Dendritic cell treated with granulocyte-macrophage colony-stimulating factor and Interleukin-4, amounts not matched to agents 40 ng/mL and 50 ng/mL, for 4 days (primary cell): ENCODE measurements around the gene YIPF4.
"Not testable (repeated sequence)": the region's sequence is repeated elsewhere in the genome, so short reads cannot be mapped to it uniquely, and the experiment has no call there.

Source experiments
- H3K27ac Mint-ChIP-seq: one replicate; pipeline ENCODE4 v1.8.0; 2022; ENCODE audit warnings: mild to moderate bottlenecking, mixed read lengths
- H3K27me3 Mint-ChIP-seq: one replicate; pipeline ENCODE4 v1.8.0; 2022; ENCODE audit warnings: mild to moderate bottlenecking, mixed read lengths
- H3K36me3 Mint-ChIP-seq: one replicate; pipeline ENCODE4 v1.8.0; 2022; ENCODE audit warnings: low read depth, mixed read lengths
- H3K4me1 Mint-ChIP-seq: one replicate; pipeline ENCODE4 v1.8.0; 2022; ENCODE audit warnings: low read depth, mixed read lengths
- H3K4me3 Mint-ChIP-seq: one replicate; pipeline ENCODE4 v1.8.0; 2022; ENCODE audit warnings: mild to moderate bottlenecking, moderate library complexity, mixed read lengths
- H3K9me3 Mint-ChIP-seq: one replicate; pipeline ENCODE4 v1.8.0; 2022; ENCODE audit warnings: mixed read lengths
- intact Hi-C: fragments of 100-400 bp; cut with micrococcal nuclease; formaldehyde crosslinking; loops from one replicate; pipeline ENCODE4 v1.15.0; 2022

YIPF4 gene

DNA sequence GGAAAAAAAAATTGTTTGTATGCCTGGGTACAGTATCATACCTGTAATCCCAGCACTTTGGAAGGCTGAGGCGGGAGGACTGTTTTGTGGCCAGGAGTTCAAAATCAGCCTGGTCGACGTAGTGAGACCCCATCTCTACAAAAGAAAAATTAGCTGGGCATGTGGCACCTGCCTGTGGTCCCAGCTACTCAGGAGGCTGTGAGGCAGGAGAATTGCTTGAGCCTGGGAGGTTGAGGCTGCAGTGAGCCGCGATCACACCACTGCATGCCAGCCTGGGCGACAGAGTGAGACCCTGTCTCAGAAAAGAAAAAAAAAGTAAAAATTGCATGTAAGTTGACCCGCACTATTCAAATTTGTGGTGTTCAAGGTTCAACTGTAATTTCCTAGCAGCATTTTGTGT lies 32.9 kb downstream of the YIPF4 start:
- Mint-ChIP-seq H3K9me3 (no peaks in the 10 kb centered on the region), H3K27ac (no peak overlapping the region), H3K27me3 (no peaks in the 10 kb centered on the region), H3K4me1 (no peaks in the 10 kb centered on the region), H3K4me3 (no peak overlapping the region), H3K36me3 (peaks cover 28% of the 10 kb centered on the region)
- intact Hi-C loops, result no loop called here

DNA sequence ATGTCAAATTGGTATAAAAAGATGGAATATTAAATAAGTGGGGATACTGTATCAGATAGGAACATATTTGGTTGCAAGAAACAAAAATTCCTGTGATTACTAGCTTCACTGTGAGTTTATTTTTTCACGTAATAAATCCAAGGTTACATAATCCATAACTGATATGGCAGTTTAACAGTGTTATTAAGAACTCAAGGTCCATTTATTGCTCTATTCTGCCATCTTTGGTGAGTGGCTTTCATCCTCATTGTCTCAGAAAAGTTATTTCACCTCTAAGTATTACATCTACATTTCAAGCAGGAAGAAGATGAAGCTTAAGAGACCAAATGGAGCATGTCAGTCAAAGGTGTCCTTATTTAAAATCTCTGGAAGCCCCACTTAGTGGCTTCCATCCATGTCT lies 37.2 kb downstream of the YIPF4 start:
- Mint-ChIP-seq H3K9me3 (no peaks in the 10 kb centered on the region), H3K4me1 (no peaks in the 10 kb centered on the region), H3K27ac (no peak overlapping the region), H3K36me3 (peaks cover 28% of the 10 kb centered on the region), H3K4me3 (no peak overlapping the region), H3K27me3 (no peaks in the 10 kb centered on the region)
- intact Hi-C loops, result no loop called here

DNA sequence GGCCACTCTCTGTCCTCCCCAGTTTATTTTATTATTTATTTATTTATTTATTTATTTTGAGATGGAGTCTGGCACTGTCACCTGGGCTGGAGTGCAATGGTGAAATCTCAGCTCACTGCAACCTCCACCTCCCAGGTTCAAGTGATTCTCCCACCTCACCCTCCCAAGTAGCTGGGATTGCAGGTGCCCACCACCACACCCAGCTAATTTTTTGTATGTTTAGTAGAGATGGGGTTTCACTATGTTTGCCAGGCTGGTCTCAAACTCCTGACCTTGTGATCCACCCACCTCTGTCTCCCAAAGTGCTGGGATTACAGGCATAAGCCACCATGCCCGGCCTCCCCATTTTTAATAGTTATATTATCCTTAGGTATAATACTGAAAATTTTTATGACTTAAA lies 51.0 kb downstream of the YIPF4 start:
- H3K9me3 Mint-ChIP-seq, H3K27me3 Mint-ChIP-seq, H3K4me1 Mint-ChIP-seq, intact Hi-C loops, H3K27ac Mint-ChIP-seq, H3K4me3 Mint-ChIP-seq: not testable (repeated sequence)
- peaks cover 25% of the 10 kb centered on the region for H3K36me3 Mint-ChIP-seq

DNA sequence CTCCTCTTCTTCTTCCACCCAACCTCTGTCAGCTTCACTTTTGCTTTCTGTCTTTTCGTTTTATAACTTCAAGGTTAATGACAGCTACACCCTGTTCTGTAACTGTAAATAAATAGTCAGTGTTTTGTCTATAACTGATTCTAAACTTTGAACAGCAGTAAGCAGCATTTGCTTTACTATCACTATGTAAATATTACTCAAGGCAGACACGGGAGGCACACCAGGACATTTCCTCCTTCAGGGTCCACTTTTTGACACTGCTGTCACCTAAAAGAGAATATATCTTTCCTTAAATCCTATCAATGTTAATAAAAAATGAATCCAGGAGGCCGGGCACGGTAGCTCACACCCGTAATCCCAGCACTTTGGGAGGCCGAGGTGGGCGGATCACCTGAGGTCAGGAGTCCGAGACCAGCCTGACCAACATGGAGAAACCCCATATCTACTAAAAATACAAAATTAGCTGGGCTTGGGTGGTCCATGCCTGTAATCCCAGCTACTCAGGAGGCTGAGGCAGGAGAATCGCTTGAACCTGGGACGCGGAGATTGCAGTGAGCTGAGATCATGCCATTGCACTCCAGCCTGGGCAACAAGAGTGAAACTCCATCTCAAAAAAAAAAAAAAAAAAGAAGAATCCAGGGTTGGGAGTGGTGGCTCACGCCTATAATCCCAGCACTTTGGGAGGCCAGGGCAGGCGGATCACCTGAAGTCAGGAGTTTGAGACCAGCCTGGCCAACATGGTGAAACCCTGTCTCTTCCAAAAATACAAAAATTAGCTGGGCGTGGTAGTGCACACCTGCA lies 51.7 kb downstream of the YIPF4 start:
- peaks cover 25% of the 10 kb centered on the region for H3K36me3 Mint-ChIP-seq
- H3K27ac Mint-ChIP-seq, intact Hi-C loops, H3K4me3 Mint-ChIP-seq, H3K27me3 Mint-ChIP-seq, H3K9me3 Mint-ChIP-seq, H3K4me1 Mint-ChIP-seq: not testable (repeated sequence)

DNA sequence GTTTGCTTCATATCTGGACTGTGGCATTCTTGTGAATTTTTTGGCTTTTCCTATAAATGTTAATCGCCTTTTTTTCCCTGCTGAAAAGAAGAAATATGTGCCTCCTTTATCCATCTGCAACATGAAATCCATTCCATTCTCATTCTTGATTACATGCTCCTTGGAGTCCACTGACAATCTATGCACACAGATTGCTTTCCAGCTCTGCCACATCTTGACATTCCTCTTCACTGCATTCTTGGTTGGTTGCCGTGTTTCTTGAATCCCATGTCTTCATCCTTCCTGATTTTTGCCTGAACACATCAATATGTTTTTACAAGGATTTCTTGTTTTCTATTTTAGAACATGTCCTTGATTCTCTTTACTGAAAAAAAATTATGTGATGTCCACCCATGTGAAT lies 52.4 kb downstream of the YIPF4 start:
- H3K27me3 Mint-ChIP-seq, result no peaks in the 10 kb centered on the region
- peaks cover 25% of the 10 kb centered on the region for H3K36me3 Mint-ChIP-seq
- intact Hi-C loops, result no loop called here
- no peaks in the 10 kb centered on the region for H3K9me3 Mint-ChIP-seq
- H3K4me1 Mint-ChIP-seq, result no peaks in the 10 kb centered on the region
- H3K27ac Mint-ChIP-seq, result no peak overlapping the region
- no peak overlapping the region for H3K4me3 Mint-ChIP-seq

DNA sequence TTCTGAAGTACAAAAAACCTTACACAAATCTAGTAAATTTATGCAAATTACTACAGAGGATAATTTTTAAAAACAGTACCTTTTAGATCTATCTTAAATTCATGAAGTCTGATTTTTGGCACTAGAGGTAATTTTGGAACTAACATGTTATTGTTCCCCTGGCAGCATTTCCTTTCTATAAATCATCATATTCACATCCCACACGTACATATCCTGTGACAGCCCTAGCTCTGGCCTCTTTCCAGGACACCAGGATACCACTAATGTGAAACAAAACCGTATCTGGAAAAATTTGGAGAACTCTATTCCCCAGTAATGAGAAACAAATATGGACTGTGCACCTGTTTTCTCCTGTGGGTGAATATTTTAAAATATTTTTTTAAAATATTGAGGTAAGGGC lies 65.1 kb downstream of the YIPF4 start:
- intact Hi-C loops, result no loop called here
- no peak overlapping the region for H3K27ac Mint-ChIP-seq
- no peaks in the 10 kb centered on the region for H3K4me1 Mint-ChIP-seq
- H3K9me3 Mint-ChIP-seq, result no peaks in the 10 kb centered on the region
- H3K4me3 Mint-ChIP-seq, result no peak overlapping the region
- H3K27me3 Mint-ChIP-seq, result no peaks in the 10 kb centered on the region
- peaks cover 13% of the 10 kb centered on the region for H3K36me3 Mint-ChIP-seq

DNA sequence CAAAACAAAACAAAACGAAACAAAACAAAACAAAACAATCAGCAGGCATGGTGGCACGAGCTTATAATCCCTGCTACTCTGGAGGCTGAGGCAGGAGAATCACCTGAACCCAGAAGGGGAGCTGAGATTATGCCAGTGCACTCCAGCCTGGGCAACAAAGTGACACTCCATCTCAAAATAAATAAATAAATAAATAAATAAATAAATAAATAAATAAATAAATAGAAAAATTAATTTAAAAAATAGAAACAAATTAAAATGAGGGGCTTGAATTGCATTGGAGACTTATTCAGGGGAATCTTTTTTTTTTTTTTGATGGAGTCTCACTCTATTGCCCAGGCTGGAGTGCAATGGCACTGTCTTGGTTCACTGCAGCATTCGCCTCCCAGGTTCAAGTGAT lies 73.1 kb downstream of the YIPF4 start:
- H3K36me3 Mint-ChIP-seq, H3K4me3 Mint-ChIP-seq, intact Hi-C loops, H3K9me3 Mint-ChIP-seq, H3K27me3 Mint-ChIP-seq, H3K4me1 Mint-ChIP-seq, H3K27ac Mint-ChIP-seq: not testable (repeated sequence)

DNA sequence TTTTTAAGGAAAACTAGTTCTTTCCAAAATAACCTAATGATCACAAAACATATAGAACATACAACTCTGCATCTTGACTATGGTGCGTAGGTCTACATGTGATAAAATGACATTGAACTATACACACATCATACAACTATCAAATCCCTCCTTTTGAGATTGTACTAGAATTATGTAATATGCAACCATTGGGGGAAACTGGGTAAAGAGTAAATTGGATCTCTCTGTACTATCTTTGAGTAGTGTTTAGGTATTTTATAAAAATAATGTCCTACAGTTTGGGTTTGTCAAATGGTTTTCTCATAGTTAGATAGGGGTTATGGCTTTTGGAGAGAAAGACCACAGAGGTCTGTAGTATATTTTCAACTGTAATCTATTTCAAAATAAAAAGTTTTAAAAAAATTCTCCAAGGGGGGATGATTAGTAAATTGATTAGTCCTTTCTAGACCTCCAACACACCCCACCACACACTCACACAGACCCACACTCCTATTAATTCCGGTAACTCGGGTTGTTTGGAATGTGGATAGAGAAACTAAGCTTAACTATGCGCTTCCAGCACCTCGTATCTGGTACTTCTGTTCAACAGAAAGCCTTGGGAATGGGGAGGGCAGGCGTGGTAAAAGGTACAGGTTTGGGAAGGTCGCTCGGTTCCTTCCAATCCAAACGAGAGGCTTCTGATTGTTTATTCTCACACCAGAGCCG lies 78.4 kb downstream of the YIPF4 start:
- Mint-ChIP-seq H3K4me3 (peak overlapping the region; percentile 94), H3K27ac (peak overlapping the region; percentile 94), H3K27me3 (no peaks in the 10 kb centered on the region), H3K36me3 (peaks cover 26% of the 10 kb centered on the region), H3K9me3 (no peaks in the 10 kb centered on the region), H3K4me1 (peaks cover 26% of the 10 kb centered on the region)
- intact Hi-C loops, result loop anchor here (5.0 kb wide), 2 partner anchors 79 to 294 kb away; partner anchors contain the start of genes SPAST and YIPF4

DNA sequence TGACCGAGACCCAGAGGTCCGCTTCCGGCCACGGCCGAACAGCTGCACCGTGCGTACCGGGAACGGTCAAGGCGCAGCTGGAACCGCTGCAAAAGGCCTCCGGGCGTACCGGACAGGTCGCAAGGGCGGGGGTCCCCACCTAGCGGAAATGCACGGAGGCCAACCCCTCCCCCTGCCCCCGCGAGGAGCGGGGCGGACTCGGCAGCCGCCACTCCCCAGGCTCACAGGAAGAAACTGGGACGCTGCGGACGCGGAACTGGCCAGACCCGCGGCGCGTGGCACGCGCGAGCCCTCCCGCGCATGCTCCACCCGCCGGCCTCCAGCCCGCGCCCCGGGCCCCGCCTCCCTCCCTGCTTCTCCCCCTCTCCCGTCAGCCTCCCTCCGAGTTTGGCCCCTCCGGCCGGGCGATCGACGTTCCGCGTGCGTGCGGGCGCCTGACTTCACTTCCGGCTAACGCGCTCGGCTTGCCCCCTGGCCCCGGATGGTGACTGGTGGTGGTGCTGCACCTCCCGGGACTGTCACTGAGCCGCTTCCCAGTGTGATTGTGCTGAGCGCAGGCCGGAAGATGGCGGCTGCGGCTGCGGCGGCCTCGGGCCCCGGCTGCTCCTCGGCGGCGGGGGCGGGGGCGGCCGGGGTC lies 79.1 kb downstream of the YIPF4 start, which contains the start of gene BIRC6:
Gene BIRC6, plus strand, starts transcription at position 343 of the 637 bp plus-strand sequence. Its CDS starts 139 bp downstream, at position 482.
- H3K4me3 Mint-ChIP-seq, result peak within 1 kb of the TSS; percentile 94
- no peaks in the 10 kb centered on the region for H3K9me3 Mint-ChIP-seq
- peaks cover 32% of the 10 kb centered on the region for H3K36me3 Mint-ChIP-seq
- H3K27me3 Mint-ChIP-seq, result no peaks in the 10 kb centered on the region
- peaks cover 33% of the 10 kb centered on the region for H3K4me1 Mint-ChIP-seq
- intact Hi-C loops, result loop anchor here (5.0 kb wide), 2 partner anchors 79 to 294 kb away; partner anchors contain the start of genes SPAST and YIPF4
- H3K27ac Mint-ChIP-seq, result peak within 1 kb of the TSS; percentile 94

DNA sequence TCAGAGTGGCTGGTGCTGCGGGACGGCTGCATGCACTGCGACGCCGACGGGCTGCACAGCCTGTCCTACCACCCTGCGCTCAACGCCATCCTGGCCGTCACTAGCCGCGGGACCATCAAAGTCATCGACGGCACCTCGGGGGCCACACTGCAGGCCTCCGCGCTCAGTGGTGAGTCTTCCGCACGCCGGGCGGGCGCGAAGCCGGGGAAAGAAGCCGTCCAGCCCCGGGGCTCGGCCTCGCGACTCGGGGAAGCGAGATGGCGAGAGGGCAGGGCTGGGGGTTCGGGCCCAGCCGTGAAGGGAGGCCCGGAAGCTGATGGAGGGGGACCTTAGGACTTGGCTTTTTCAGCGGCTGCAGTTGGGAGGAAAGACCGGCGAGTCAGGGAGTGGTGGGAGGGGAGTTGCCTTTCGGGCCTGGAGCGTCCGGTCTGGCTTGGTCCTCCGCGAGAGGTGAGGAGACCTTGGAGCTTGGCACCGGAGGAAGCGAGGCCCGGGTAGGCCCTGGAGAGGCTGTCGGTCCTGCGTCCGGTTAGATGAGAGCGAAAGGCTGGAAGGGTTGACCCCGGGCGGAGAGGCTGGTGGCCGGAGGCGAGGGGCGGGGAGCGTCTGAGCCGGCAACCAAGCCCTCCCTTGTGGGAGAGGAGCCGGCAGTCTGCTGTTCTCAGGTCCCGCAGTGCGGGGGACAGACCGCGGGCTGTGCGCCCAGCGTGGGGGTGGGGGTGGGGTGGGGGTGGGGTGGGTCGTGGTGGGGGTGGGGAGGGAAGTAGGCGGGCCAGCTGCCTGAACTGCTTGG lies 79.8 kb downstream of the YIPF4 start:
- peaks cover 40% of the 10 kb centered on the region for H3K36me3 Mint-ChIP-seq
- peaks cover 40% of the 10 kb centered on the region for H3K4me1 Mint-ChIP-seq
- peak overlapping the region; percentile 94 for H3K4me3 Mint-ChIP-seq
- intact Hi-C loops, result loop anchor here (5.0 kb wide), 2 partner anchors 80 to 295 kb away; partner anchors contain the start of genes SPAST and YIPF4
- no peaks in the 10 kb centered on the region for H3K9me3 Mint-ChIP-seq
- no peaks in the 10 kb centered on the region for H3K27me3 Mint-ChIP-seq
- H3K27ac Mint-ChIP-seq, result peak overlapping the region; percentile 94

DNA sequence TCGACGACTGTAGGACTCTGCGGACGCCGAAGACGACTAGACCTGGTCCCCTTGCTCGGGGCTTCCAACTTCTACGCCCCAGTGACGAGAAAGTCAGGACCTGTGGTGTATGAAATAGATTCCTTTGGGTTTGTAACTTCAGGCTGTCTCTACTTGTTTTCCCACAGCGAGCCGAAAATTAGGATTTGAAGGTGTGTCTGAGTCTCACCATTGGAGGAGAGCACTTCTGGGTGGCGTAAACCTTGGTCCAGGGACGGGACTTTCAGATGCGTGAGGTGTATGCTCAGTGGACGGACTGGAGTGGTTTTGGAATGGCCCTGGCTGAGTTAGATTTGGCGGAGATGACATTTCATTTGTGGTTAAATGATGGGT lies 80.4 kb downstream of the YIPF4 start:
- Mint-ChIP-seq H3K27me3 (no peaks in the 10 kb centered on the region), H3K9me3 (no peaks in the 10 kb centered on the region), H3K4me1 (peaks cover 44% of the 10 kb centered on the region), H3K4me3 (peak overlapping the region; percentile 94), H3K27ac (peak overlapping the region; percentile 94), H3K36me3 (peaks cover 40% of the 10 kb centered on the region)
- intact Hi-C loops, result loop anchor here (5.0 kb wide), 2 partner anchors 81 to 296 kb away; partner anchors contain the start of genes SPAST and YIPF4

DNA sequence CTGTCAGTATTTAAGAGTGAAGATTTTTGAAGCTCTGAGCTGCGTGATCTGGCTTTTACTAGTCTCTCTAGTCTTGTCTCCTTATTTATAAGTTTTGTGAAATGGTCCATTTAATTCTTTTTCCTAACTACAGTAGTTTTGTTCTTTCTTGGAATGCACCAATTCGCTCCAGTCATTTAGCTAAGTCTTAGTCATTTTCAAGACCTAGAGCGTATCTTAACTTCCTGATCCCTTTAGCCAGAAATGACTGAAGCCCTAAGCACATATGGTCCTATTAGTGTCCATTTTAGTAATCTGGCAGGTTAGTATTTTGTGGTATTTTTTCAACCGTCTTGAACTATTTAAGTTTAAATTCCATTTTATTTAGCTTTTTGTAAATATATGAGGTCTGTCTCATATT lies 82.7 kb downstream of the YIPF4 start:
- H3K36me3 Mint-ChIP-seq, result peaks cover 47% of the 10 kb centered on the region
- no peaks in the 10 kb centered on the region for H3K9me3 Mint-ChIP-seq
- H3K27me3 Mint-ChIP-seq, result no peaks in the 10 kb centered on the region
- H3K4me3 Mint-ChIP-seq, result no peak overlapping the region
- peaks cover 59% of the 10 kb centered on the region for H3K4me1 Mint-ChIP-seq
- H3K27ac Mint-ChIP-seq, result no peak overlapping the region
- intact Hi-C loops, result no loop called here

DNA sequence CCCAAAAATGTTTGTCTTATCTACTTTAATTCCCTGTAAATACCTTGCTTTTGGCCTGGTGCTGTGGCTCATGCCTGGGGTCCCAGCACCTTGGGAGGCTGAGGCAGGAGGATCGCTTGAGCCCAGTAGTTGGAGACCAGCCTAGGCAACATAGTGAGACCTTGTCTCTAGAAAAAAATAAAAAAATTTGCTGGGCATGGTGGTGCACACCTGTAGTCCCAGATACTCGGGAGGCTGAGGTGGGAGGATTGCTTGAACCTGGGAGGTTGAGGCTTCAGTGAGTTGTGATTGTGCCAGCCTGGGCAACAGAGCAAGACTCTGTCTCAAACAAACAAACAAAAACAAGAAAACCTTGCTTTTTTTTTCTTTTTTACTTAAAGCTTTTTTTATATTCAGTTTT lies 85.3 kb downstream of the YIPF4 start:
- peaks cover 44% of the 10 kb centered on the region for H3K36me3 Mint-ChIP-seq

More for the DNA sequence above, 85.3 kb downstream of the YIPF4 start:
- H3K27ac Mint-ChIP-seq, H3K4me3 Mint-ChIP-seq, intact Hi-C loops, H3K27me3 Mint-ChIP-seq, H3K9me3 Mint-ChIP-seq: not testable (repeated sequence)
- peaks cover 77% of the 10 kb centered on the region for H3K4me1 Mint-ChIP-seq
